Endothelial cell of hepatic sinusoid (primary cell): ENCODE data around the gene FAM114A1.
"Not testable (repeated sequence)": the region's sequence is repeated elsewhere in the genome, so short reads cannot be mapped to it uniquely, and the experiment has no call there.

Experiments used
- in situ Hi-C: cut with HindIII; loops from 2 replicates; pipeline ENCODE4 v1.10.0; 2017; ENCODE audit warnings: low sequenced_read_pairs

Gene FAM114A1

GRCh38 chr4:38896940-38897339, 29.3 kb downstream of the FAM114A1 start:
- in situ Hi-C loops = loop anchor here (5.0 kb wide), 1 partner anchor 55 kb away; no protein-coding TSS in a partner anchor

DNA sequence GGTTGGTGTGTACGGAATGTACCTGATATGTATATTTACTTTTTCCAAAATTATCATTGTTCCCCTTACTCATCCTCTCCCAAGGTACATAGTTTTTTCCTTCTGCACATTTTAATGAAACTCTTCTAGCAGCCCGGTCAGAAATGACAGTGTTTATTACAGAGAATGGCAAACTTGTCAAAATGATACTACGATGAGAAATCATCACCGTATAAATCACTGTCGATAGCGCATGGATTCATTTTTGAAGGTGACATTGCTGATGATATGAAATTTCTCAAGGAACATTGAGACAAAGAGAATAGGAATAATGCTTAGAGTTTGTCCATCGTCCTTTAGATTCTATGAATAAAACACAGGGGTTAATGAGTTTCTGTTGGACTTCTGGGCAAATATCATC, 30.6 kb downstream of the FAM114A1 start:
- in situ Hi-C loops = loop anchor here (5.0 kb wide), 1 partner anchor 54 kb away; no protein-coding TSS in a partner anchor

GRCh38 chr4:38902221-38902620, 34.6 kb downstream of the FAM114A1 start:
- in situ Hi-C loops = no loop called here

- in situ Hi-C loops = no loop called here
These were observed 35.1 kb downstream of the FAM114A1 start for GRCh38 chr4:38902695-38903094.

GRCh38 chr4:38904090-38904666, 36.6 kb downstream of the FAM114A1 start:
- in situ Hi-C loops = no loop called here

DNA sequence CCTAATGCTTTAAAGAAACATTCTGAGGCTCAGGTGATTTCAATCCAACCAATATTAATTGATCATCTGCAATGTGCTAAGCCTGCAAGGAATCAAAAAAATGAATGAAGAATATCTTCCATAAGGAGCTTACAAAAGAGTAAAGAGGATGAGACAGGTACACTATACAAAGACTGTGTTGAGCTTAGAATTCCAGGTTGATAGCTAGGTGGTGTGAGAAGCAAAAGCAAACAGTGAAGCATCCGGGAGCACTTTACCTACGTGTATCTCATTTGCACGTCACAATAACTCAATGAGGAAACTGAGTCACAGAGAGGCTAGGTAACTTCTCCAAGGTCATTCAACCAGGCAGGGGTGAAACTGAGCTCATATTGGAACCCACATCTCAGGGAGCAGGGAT, 37.1 kb downstream of the FAM114A1 start:
- in situ Hi-C loops = no loop called here

DNA sequence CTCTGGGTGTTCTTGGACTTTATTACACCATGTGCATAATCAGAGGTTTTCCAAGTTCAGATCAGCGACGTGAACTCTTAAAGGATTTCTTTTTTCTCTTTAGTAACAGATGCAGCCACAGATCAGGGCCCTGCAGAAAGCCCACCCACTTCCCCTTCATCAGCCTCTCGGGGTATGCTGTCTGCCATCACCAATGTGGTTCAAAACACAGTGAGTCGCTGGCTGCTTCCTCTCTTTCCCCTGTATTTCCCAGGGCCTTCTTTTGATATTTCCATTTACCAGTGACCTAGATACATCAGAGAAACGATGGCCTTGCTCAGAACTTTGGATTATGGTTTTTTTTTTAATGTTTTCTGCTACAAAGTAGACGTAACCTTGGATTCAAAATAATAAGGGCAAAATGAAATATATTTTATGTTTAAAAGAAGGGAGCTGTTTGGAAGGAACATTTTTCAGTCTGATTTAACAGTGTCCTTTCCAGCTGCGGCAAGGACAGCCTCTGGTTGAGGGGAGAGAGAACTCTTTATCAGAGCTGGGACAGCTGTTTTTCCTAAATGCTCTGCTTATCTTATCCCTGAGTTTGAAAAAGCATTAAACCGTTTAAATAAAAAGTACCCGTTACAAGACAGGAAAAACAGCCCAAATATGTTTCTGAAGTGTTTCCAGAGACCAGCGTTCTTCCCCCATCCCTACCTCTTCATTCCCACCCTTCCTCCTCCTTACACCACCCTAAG, 38.2 kb downstream of the FAM114A1 start:
- in situ Hi-C loops = no loop called here

DNA sequence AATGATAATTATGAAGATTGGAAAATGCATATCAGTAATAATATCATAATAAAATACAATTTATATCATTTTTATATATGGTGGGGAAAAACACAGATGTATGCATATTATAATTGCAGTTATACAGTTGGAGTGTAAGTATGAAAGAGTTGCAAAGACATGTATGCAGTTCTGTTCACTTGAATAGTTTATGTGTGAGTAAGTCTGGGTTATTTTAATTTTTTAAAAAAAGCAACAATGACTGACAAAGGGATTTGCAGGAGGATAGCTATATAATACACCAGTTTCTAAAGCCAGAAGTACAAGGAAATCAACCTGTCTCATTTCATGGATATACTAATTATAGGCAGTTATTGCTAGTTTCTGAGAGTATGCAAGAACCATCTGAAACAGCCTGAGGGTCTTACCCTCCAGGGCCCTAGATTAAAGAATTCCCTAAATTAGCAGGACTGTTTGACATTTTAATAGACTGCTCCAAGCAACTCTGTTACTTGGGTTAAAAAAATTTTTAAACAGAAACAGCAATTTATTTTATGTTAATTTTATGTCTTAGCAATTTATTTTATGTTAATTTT, 40.2 kb downstream of the FAM114A1 start:
- in situ Hi-C loops = no loop called here

DNA sequence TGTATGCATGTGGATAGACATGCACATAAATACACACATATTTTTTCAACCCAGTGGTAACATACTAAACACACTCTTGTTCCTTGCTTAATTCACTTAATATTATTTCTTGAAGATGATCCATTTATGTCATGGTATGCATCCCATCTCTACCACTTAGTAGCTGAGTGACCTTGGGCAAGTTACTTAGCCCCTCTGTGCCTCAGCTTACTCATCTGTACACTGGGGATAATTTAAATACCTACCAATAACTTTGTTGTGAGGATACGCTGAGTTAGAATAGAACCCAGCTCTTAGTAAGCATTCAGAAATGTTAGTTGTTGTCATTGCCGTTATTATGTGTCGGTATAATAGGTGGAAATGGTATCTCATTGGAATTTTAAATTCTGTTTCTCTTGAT, 41.4 kb downstream of the FAM114A1 start:
- in situ Hi-C loops = no loop called here

- in situ Hi-C loops = no loop called here
These were observed 43.7 kb downstream of the FAM114A1 start for GRCh38 chr4:38911257-38911656.

- in situ Hi-C loops = no loop called here
These were observed 47.2 kb downstream of the FAM114A1 start for GRCh38 chr4:38914854-38915253.

- in situ Hi-C loops = not testable (repeated sequence)
These were observed 48.7 kb downstream of the FAM114A1 start for GRCh38 chr4:38916267-38916666.

DNA sequence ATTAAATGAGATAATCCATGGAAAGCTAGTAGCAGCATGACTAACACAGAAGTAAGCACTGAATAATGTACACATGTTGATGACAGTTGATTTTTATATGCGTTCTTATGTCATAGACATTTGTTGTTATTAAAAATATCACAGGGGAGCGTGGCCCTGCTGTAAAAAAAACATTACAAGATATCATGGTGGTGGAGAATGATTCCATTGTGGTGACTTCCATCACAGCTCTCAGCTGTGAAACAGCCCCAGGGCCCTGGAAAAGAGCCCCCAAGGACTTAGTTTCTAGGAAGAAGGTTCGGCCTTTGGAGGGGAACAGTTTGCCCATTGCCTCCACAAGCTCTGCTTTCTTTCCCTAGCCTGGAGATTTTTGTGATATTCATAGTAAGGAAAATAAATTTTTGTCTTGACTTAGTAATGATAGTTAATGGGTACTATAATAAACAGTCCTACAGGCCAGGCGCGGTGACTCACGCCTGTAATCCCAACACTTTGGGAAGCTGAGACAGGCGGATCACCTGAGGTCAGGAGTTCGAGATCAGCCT, 49.9 kb downstream of the FAM114A1 start:
- in situ Hi-C loops = no loop called here

DNA sequence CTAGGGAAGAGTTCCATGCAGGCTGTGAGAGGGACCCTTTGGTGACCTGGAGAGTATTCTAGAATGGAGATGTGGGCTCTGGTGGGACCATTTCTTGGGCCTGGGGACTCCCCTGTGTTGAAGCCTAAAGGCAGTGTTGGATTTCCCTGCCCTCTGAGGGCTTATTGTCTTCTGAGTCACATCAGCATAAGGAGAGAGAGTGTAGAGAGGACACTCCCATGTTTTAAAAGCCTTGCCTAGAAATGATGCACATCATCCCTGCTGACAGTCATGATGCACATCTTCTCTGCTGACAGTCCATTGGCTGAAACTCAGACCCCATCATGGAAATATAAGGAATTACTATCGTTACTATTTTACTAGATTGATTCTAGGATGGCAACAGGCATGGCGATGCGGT, 51.9 kb downstream of the FAM114A1 start:
- in situ Hi-C loops = no loop called here

DNA sequence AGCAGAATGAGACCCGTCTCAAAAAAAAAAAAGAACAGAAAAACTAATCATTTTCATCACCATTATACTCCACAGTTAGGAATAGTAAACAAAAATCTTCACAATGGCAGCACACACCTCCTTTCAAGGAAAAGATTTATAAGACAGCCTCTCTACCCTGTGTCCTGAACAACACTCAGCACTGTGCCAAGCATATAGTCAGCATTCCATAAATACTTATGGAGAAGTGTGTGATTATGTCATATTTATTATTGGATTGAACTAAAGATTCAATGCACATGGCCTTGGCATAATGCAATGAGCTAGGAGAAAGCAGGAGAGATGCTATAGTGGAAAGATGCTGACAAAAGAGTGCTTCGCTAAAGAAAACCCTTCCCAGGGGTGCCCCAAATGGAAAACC, 52.6 kb downstream of the FAM114A1 start:
- in situ Hi-C loops = no loop called here

DNA sequence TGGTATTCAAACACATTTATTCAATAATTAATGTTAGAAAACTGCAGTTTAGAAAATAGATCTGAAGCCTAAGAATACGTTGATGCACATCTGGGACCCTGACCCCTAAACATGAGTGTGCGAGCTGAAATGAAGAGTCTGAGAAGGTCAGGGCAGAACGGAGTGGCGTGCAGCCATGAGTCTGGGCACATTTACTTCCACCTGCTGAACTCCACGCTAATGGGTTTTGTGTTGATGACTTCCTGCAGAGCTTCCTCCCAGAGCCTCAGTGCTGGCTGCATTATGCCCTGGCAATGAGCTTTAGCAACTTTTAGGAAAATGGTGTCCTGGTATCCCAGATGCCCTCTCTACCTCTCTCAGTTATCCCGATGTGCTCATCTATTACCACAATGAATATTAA, 53.1 kb downstream of the FAM114A1 start:
- in situ Hi-C loops = no loop called here

GRCh38 chr4:38921151-38921550, 53.5 kb downstream of the FAM114A1 start:
- in situ Hi-C loops = no loop called here

- in situ Hi-C loops = no loop called here
These were observed 56.1 kb downstream of the FAM114A1 start for GRCh38 chr4:38923746-38924145.

GRCh38 chr4:38924353-38924752, 56.7 kb downstream of the FAM114A1 start:
- in situ Hi-C loops = no loop called here

DNA sequence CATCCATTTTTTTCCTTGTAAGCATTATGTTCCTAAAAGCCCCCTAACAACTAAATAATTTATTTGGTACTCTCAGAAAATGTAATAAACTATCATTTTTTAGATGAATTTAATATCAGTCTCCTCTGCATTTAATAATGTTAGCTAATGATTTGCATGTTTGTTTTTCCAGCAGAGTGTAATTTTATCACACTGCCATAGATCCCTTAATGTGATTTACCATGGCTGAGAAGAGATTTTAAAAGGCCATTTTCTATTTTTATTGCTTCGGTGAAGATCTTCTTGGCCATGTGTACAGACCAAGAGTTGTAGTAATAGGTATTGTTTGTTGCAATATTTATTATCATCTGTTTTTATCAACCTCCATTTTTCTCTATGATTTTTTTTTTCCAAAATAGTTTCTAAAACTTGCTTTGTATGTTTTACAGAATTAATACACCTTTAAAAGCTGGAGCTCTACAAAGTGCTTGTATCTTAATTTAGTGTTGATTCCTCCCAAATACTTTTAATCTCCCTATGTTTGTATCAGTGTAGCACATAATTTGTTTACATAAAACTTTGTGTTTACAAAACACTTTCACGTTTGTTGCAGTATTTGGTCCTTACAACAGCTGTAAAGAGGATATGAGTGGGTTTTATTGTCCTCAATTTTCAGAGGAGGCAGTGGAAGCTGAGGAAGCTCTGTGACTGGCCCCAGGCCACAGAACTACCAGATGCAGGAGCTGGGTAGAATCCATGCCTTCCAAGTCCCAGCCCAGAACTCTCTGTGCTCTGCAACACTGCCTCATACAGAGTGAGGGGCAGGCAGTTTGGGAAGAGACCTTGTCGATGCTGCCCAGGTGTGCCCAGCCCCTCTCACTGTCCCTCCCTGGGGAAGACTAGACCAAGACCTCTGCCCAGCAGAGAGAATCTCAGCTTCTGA, 58.1 kb downstream of the FAM114A1 start:
- in situ Hi-C loops = no loop called here

- in situ Hi-C loops = no loop called here
These were observed 59.3 kb downstream of the FAM114A1 start for GRCh38 chr4:38926896-38927295.
